Activated T-cell treated with anti-CD3 and anti-CD28 coated beads, Interleukin-2, amount 50 U/mL, for 72 hours (primary cell): ENCODE results near the gene ADCY1. TPM values are rescaled to one million over a fixed set of nuclear protein-coding genes. Genes with fewer than 3 reads are reported as not detected.

ENCODE experiments used
- ATAC-seq, 2 donors: fragments of 150-1000 bp; cut with Tn5 transposase; replicated peaks in 1 of 2; 2 replicates each; pipeline ENCODE4 v1.10.0; 2021; ENCODE audit warnings: moderate library complexity in 2 of 2, mild to moderate bottlenecking in 1 of 2
- DNase-seq, 2 donors: peaks; one replicate each; pipeline ENCODE4 v3.0.0; 2021 to 2022; ENCODE audit warnings: mixed read lengths in 1 of 2
- H3K27ac Mint-ChIP-seq: one replicate; pipeline ENCODE4 v1.8.0; 2022; ENCODE audit warnings: mild to moderate bottlenecking, moderate library complexity, mixed read lengths
- H3K27me3 Mint-ChIP-seq: one replicate; pipeline ENCODE4 v1.8.0; 2022; ENCODE audit warnings: low read depth, mixed read lengths
- H3K36me3 Mint-ChIP-seq, 2 donors: one replicate each; pipeline ENCODE4 v1.8.0; 2022; ENCODE audit warnings: mixed read lengths in 2 of 2, mild to moderate bottlenecking in 1 of 2; ENCODE audit not compliant: insufficient read depth in 2 of 2
- H3K4me1 Mint-ChIP-seq: one replicate; pipeline ENCODE4 v1.8.0; 2022; ENCODE audit warnings: low read depth, mixed read lengths
- H3K4me3 Mint-ChIP-seq, 2 donors: one replicate each; pipeline ENCODE4 v1.8.0; 2022; ENCODE audit warnings: mild to moderate bottlenecking in 2 of 2, mixed read lengths in 2 of 2, moderate library complexity in 2 of 2
- H3K9me3 Mint-ChIP-seq, 2 donors: one replicate each; pipeline ENCODE4 v1.8.0; 2022; ENCODE audit warnings: mixed read lengths in 2 of 2
- total RNA-seq, 2 donors: library from RNA; stranded (reverse); gene quantifications; one replicate each; pipeline ENCODE4 v1.2.3, GENCODE V29; 2022

ADCY1 gene
- total RNA-seq, 2 donors from 2014 or later, result 52.3 to 58.9 TPM

DNA sequence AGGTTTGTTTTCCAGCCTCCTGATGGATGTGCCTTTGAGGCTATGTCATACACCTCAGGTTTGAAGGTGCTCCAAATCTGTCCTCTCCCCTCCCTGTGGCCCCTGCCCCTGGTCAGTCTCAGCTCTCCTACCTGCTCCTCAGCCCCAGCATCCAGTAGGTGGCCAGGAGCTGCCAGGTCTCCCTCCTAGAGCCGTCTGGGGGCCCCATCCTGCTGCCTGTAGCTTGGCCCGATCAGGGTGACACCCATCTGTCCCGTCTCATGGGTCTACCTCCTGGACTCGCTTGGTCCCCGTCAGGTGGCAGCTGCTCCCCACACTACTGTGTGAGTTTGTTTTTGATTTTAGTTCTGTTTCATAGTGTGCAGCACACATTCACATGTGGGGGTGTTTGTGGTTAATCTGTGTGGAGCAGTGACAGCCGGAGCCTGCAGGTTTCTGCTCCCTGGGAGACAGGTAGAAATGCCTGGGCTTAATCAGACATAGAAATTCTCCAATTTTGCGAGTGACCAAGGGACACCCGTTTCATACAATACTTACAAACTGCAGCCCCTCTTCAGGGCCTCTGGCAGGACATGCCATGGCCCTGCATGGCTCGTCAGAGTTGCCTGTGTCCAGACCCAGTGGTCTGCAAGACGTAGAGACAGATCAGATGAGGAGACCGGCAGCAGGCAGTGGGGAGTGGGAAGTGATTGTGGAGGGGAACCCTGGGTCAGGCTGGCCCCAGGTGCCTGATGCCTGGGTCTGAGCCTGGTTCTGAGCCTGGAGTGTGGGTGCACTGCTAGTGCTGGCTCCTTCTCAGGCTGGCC lies 17.1 kb downstream of the ADCY1 start:
- H3K36me3 Mint-ChIP-seq, result no peaks in the 10 kb centered on the region
- no peaks in the 10 kb centered on the region for H3K4me1 Mint-ChIP-seq
- no peaks in the 10 kb centered on the region for H3K27me3 Mint-ChIP-seq
- H3K27ac Mint-ChIP-seq, result no peak overlapping the region
- H3K9me3 Mint-ChIP-seq, result no peaks in the 10 kb centered on the region
- DNase-seq, result no peak
- no peak overlapping the region for H3K4me3 Mint-ChIP-seq
- no peak for ATAC-seq

DNA sequence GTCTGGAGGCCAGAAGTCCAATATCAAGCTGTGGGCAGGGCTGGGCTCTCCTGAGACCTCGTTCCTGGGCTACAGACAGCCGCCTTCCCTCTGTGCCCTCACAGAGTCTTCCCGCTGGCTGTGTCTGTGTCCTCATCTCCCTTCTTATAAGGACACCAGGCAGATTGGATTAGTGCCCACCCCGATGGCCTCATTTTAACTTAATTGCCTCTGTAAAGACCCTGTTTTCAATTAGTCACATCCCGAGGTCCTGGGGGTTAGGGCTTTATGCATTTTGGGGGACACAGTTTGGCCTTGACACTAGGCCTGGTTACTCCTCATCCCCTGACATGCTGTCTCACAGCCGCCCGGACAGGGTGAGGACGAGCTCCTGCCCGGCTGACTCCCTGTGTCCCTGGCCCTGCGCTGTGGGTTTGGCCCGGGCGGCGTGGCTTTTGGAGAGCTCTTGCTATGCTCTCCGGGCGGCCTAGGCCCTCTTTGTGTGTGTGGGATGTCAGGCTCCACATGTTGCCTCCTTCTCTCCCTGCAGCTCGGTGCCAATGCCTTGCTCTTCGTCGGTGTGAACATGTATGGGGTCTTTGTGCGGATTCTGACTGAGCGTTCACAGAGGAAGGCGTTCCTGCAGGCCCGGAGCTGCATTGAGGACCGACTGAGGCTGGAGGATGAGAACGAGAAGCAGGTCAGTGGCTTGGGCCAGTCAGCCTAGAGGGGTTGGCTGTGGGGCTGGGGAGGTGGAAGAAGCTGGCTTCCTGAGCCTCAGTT lies 18.2 kb downstream of the ADCY1 start:
- DNase-seq (no peak), ATAC-seq (no peak)
- Mint-ChIP-seq H3K4me3 (no peak overlapping the region), H3K27me3 (peaks cover 6% of the 10 kb centered on the region), H3K9me3 (no peaks in the 10 kb centered on the region), H3K27ac (no peak overlapping the region), H3K36me3 (no peaks in the 10 kb centered on the region), H3K4me1 (no peaks in the 10 kb centered on the region)

- DNase-seq, result no peak
- Mint-ChIP-seq H3K9me3 (no peaks in the 10 kb centered on the region), H3K4me1 (no peaks in the 10 kb centered on the region), H3K36me3 (no peaks in the 10 kb centered on the region), H3K27ac (no peak overlapping the region), H3K27me3 (peaks cover 6% of the 10 kb centered on the region), H3K4me3 (no peak overlapping the region)
- no peak for ATAC-seq
These were observed 19.0 kb downstream of the ADCY1 start for GRCh38 chr7:45593121-45593541.

DNA sequence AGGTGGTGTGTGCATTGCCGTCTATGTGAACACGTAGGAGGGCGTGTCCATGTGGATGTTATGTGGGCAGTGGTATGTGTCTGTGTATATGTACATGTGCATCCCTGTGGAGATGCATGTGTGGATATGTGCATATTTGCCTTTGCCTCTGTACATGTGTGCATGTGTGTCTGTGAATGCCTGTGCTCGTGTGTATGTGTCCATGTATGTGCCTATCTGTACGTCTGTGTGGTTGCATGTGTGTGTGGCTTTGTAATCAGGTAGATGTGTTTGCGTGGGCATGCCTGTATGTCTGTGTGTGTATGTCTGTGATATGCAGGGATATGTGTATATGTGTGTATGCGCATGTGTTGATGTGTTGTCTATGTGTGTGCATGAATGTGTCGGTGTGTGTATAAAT lies 19.7 kb downstream of the ADCY1 start:
- Mint-ChIP-seq H3K9me3 (no peaks in the 10 kb centered on the region), H3K27me3 (peaks cover 6% of the 10 kb centered on the region), H3K4me1 (no peaks in the 10 kb centered on the region), H3K27ac (no peak overlapping the region), H3K4me3 (no peak overlapping the region), H3K36me3 (no peaks in the 10 kb centered on the region)
- DNase-seq (no peak), ATAC-seq (no peak)

GRCh38 chr7:45594745-45595535 lies 20.8 kb downstream of the ADCY1 start:
- no peak for ATAC-seq

GRCh38 chr7:45595809-45596664 lies 21.9 kb downstream of the ADCY1 start:
- Mint-ChIP-seq H3K4me3 (no peak overlapping the region), H3K27me3 (peaks cover 6% of the 10 kb centered on the region), H3K27ac (no peak overlapping the region), H3K4me1 (no peaks in the 10 kb centered on the region), H3K9me3 (no peaks in the 10 kb centered on the region), H3K36me3 (no peaks in the 10 kb centered on the region)
- DNase-seq (no peak), ATAC-seq (no peak)

More at GRCh38 chr7:45594745-45595535, 20.8 kb downstream of the ADCY1 start:
- DNase-seq, result no peak
- Mint-ChIP-seq H3K4me1 (no peaks in the 10 kb centered on the region), H3K27ac (no peak overlapping the region), H3K36me3 (no peaks in the 10 kb centered on the region), H3K4me3 (no peak overlapping the region), H3K27me3 (peaks cover 6% of the 10 kb centered on the region), H3K9me3 (no peaks in the 10 kb centered on the region)

DNA sequence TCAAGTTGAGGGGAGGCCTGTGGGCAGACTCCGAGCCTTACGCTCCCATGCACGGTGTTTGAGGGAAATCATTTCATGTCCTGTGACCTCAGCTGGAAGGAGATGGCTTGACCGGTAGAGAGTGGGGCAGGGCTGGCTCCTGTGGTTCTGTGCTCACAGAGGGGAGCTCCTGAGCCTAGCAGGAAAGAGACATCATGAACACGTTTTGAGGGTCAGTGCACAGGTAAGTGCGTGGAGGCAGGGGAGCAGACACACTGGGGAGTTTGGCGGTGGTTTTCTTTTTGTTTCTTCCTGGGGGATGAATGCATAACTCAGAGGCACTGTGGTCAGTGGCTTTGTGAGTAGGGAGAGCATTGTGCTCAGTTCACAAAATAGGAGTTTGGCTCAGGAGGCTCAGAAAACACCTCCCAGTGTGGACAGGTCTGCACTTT lies 22.5 kb downstream of the ADCY1 start:
- DNase-seq (no peak), ATAC-seq (no peak)
- Mint-ChIP-seq H3K9me3 (no peaks in the 10 kb centered on the region), H3K27me3 (peaks cover 6% of the 10 kb centered on the region), H3K36me3 (no peaks in the 10 kb centered on the region), H3K4me3 (no peak overlapping the region), H3K27ac (no peak overlapping the region), H3K4me1 (no peaks in the 10 kb centered on the region)

DNA sequence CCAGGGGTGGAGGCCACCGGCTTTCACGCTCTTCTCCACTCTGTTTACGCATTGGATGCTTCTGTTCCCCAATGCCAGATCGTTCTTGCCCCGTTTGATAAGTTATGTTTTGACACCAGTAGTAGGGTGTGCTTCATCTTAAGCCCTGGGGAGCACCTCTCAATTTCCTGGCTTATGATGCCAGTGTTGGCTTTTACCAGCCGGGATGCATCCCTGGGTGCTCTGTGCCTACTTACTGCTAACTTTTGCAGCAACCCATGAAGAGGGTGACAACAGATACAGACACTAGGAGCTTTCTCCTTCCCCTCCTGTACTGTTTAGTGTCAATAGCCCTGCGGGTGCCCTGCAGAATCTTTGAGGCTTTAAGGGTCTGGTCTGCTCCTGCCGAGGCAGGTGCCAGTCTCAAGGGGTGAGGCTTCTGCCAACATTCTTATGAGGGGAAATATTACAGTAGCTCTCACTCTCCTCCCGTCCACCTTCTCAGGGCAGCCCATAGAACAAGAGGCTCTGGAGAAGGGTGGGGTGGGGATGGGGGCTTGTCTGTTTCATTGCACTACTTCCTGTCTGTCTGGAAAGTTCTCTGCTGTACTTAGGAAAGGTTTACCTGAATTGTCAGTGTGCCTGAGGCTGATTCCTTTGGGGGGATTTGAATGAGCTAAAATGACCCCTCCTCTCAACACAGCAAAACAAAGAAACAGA lies 23.3 kb downstream of the ADCY1 start:
- ATAC-seq (no peak), DNase-seq (no peak)
- Mint-ChIP-seq H3K27me3 (peaks cover 6% of the 10 kb centered on the region), H3K4me1 (no peaks in the 10 kb centered on the region), H3K4me3 (no peak overlapping the region), H3K9me3 (no peaks in the 10 kb centered on the region), H3K27ac (no peak overlapping the region), H3K36me3 (no peaks in the 10 kb centered on the region)

DNA sequence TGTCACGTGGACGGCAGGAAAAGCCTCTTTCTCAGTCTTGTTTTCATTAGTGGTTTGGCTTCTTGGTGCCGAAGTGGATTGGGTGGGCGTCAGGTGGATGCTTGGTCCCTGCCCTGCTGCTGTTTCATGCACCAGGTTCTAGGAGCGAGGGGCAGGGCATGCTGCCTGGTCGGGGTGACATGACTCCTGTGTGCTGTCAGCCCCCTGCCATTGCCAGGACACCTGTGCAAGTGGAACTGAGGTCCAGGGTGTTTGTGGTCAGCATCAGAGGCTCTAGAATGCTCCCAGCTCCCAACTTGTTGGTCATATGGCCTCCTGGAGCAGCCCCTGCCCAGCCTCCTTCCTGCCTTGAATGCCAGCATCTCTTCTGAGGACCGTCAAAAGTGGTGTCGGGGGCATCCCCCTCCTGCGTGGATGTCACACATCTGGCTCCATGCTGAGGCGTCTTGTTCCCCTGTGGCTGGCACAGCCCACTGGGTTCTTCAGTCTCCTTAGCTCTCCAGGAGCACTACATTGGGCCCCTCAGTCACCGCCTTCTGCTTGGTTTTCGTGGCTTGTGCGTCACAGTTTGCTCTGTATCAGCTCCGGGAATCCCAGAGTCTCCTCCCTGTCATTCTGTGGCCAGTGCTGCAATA lies 24.8 kb downstream of the ADCY1 start:
- Mint-ChIP-seq H3K36me3 (no peaks in the 10 kb centered on the region), H3K9me3 (no peaks in the 10 kb centered on the region), H3K27me3 (peaks cover 6% of the 10 kb centered on the region), H3K27ac (no peak overlapping the region), H3K4me1 (no peaks in the 10 kb centered on the region), H3K4me3 (no peak overlapping the region)
- DNase-seq (no peak), ATAC-seq (no peak)

DNA sequence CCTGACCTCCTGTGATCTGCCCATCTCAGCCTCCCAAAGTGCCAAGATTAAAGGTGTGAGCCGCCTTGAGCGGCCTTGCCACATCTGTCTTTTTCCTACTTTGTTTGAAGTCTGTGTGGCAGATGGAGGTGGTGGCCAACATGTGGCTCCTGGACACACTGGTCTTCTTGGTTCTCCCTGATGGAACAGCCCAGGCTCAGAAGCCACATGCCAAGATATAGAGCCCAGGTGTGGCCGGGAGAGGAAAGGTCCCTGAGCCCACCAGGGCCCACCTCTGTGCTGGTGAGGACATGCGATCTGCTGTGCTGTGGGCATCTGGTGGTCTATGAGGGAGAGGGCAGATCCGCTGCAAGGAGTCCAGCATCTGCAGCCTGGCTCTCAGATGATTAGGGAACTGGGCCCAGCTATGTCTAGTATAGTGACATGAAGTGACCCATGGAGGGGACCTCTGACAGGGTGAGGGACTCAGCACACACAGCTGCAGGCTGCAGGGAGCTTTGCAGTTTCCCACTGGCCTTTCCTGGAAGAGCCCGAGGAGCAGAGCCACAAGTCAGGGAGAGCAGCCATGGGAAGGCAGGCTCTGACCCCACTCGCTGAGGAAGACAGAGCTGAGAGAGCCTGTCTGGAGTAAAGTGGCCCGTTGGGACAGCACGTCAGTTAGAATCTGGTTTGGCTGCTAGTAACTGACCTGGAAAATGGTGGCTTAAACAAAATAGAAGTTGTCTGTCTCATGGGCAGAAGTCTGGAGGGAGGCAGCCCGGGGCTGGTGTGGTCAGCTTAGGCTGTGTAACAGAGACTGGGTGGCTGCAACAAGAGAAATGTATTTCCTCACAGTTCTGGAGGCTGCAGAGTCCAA lies 25.9 kb downstream of the ADCY1 start:
- H3K36me3 Mint-ChIP-seq, result no peaks in the 10 kb centered on the region
- no peak for ATAC-seq
- H3K27ac Mint-ChIP-seq, result no peak overlapping the region
- no peak for DNase-seq
- H3K9me3 Mint-ChIP-seq, result no peaks in the 10 kb centered on the region
- no peak overlapping the region for H3K4me3 Mint-ChIP-seq
- H3K4me1 Mint-ChIP-seq, result no peaks in the 10 kb centered on the region
- peaks cover 6% of the 10 kb centered on the region for H3K27me3 Mint-ChIP-seq

DNA sequence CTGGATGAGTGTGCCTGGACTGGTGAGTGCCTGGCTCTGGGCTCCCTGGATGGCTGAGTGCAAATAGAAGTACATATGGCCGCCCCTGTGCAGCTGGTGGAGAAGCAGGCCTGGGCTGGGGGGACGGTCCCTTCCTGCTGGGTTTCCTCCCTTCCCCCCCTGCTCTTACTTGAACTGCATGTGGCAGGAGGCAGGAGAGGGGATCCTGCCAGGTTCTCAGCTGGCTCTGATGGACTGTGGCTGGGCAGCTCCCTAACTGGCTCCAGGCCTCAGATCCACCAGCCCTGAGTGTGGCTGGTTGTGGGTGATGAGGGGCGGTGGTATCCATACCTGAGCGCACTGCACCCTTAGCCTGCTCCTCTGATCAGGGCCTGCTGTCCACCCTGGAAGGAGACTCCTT lies 26.9 kb downstream of the ADCY1 start:
- Mint-ChIP-seq H3K36me3 (no peaks in the 10 kb centered on the region), H3K4me1 (no peaks in the 10 kb centered on the region), H3K4me3 (no peak overlapping the region), H3K9me3 (peaks cover 0 to 2% of the 10 kb centered on the region in 2 donors), H3K27me3 (peaks cover 6% of the 10 kb centered on the region), H3K27ac (no peak overlapping the region)
- DNase-seq, result no peak
- no peak for ATAC-seq
